Measurements from ENCODE around the gene DGKB.

Gene DGKB

GRCh38 chr7:14818871-14819270 is 83.7 kb downstream of the DGKB start:
- no peak for DNase-seq

GRCh38 chr7:14817829-14818614 is 84.5 kb downstream of the DGKB start:
- DNase-seq: no peak

- no peak for DNase-seq
These were observed 95.0 kb downstream of the DGKB start for GRCh38 chr7:14807507-14807906.

- DNase-seq: no peak
These were observed 95.7 kb downstream of the DGKB start for GRCh38 chr7:14806891-14807290.

- DNase-seq: no peak
These were observed 97.3 kb downstream of the DGKB start for GRCh38 chr7:14805105-14805719.

- no peak for DNase-seq
These were observed 101.9 kb downstream of the DGKB start for GRCh38 chr7:14800664-14801063.

GRCh38 chr7:14793151-14793550 is 109.4 kb downstream of the DGKB start:
- DNase-seq: no peak

- no peak for DNase-seq
These were observed 115.0 kb downstream of the DGKB start for GRCh38 chr7:14787551-14787950.

GRCh38 chr7:14786314-14786895 is 116.1 kb downstream of the DGKB start:
- no peak for DNase-seq

- no peak for DNase-seq
These were observed 124.7 kb downstream of the DGKB start for GRCh38 chr7:14777806-14778205.

GRCh38 chr7:14776266-14776665 is 126.3 kb downstream of the DGKB start:
- DNase-seq: no peak

GRCh38 chr7:14773729-14774271 is 128.8 kb downstream of the DGKB start:
- no peak for DNase-seq

- no peak for DNase-seq
These were observed 131.9 kb downstream of the DGKB start for GRCh38 chr7:14770614-14771013.

- DNase-seq: no peak
These were observed 133.3 kb downstream of the DGKB start for GRCh38 chr7:14769261-14769660.

GRCh38 chr7:14767716-14768425 is 134.7 kb downstream of the DGKB start:
- DNase-seq: no peak

- DNase-seq: no peak
These were observed 135.8 kb downstream of the DGKB start for GRCh38 chr7:14766747-14767146.

- no peak for DNase-seq
These were observed 136.8 kb downstream of the DGKB start for GRCh38 chr7:14765731-14766130.

- DNase-seq: no peak
These were observed 140.0 kb downstream of the DGKB start for GRCh38 chr7:14762561-14762960.

GRCh38 chr7:14761510-14762296 is 140.8 kb downstream of the DGKB start:
- DNase-seq: no peak

GRCh38 chr7:14760730-14761478 is 141.6 kb downstream of the DGKB start:
- no peak for DNase-seq

GRCh38 chr7:14759785-14760184 is 142.8 kb downstream of the DGKB start:
- DNase-seq: no peak

- DNase-seq: no peak
These were observed 147.9 kb downstream of the DGKB start for GRCh38 chr7:14754631-14755030.
